Tibial nerve (tissue), 4 donors: ENCODE results near the gene MGMT.

Experiments used
- CTCF ChIP-seq, 5 experiments: fragments of 200-600 bp in 3 of 5; fragments of 450-650 bp in 2 of 5; sonication (generic) in 3 of 5; IDR thresholded peaks; one replicate each; pipeline ENCODE4 v1.5.1; 2016 to 2019; ENCODE audit warnings: antibody characterized with exemption in 5 of 5, mild to moderate bottlenecking in 3 of 5, moderate library complexity in 2 of 5
- EP300 ChIP-seq, 2 donors: sonication (generic); formaldehyde crosslinking; IDR thresholded peaks; one replicate each; pipeline ENCODE4 v1.6.1; 2017; ENCODE audit warnings: antibody characterized with exemption in 2 of 2, mild to moderate bottlenecking in 1 of 2
- POLR2A ChIP-seq, 2 donors: fragments of 450-650 bp; IDR thresholded peaks; one replicate each; pipeline ENCODE4 v1.6.1; 2017; ENCODE audit warnings: antibody characterized with exemption in 2 of 2, mild to moderate bottlenecking in 2 of 2, moderate library complexity in 2 of 2

- no peak for TF ChIP-seq POLR2A (IDR thresholded peaks at IDR 0.05)
- no peak for TF ChIP-seq CTCF (IDR thresholded peaks at IDR 0.05)
- no peak for TF ChIP-seq EP300 (IDR thresholded peaks at IDR 0.05)
Observed at GRCh38 chr10:129717816-129718547, 250.9 kb downstream of the MGMT start.
